Body of pancreas (tissue), 4 donors: ENCODE measurements around the gene TUT1.

Source experiments
- CTCF ChIP-seq, 7 experiments: fragments of 450-650 bp in 4 of 7; fragments of 200-600 bp in 3 of 7; sonication (generic) in 3 of 7; IDR thresholded peaks; one replicate each; pipeline ENCODE4 v1.5.1; 2016 to 2019; ENCODE audit warnings: antibody characterized with exemption in 7 of 7
- POLR2A ChIP-seq, 3 donors: fragments of 450-650 bp; IDR thresholded peaks; one replicate each; pipeline ENCODE4 v1.6.1; 2016; ENCODE audit warnings: antibody characterized with exemption in 3 of 3, mild to moderate bottlenecking in 2 of 3

GRCh38 chr11:62556875-62557631, 34.3 kb downstream of the TUT1 start:
- TF ChIP-seq CTCF (IDR thresholded peaks at IDR 0.05) (no peak), POLR2A (IDR thresholded peaks at IDR 0.05) (no peak)
